NCI-H2227 (cell line): Measurements from ENCODE around the gene SPDYE5.
"Not testable (repeated sequence)": the region's sequence is repeated elsewhere in the genome, so short reads cannot be mapped to it uniquely, and the experiment has no call there.

Experiments used
- DNase-seq: peaks from one replicate; lab custom pipeline; 2025; ENCODE audit not compliant: unreplicated experiment; lab: John Stamatoyannopoulos, UW

The SPDYE5 gene

DNA sequence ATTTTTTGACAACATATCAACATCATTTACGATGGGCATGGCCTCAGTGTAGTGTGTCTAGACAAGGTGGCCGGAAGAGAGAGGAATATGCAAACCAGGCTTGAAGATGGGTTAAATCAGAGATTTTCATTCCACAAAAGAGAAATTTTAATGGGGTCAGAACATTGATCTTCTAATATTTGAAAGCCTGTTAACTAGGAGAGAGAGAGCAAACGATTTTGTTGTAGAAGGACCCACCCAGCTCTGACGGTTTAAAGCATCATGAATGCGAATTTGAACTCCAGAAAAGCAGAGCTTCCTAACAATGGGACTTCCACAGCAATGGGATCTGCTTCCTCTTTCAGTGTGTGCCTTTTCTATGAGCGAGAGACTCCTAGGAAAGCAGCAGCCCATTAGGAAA lies at the start of gene SPDYE5:
Gene SPDYE5, plus strand, starts transcription at position 301 of the 400 bp plus-strand sequence. CDS start 1,728 bp downstream, outside the sequence.
- DNase-seq: not testable (repeated sequence)

DNA sequence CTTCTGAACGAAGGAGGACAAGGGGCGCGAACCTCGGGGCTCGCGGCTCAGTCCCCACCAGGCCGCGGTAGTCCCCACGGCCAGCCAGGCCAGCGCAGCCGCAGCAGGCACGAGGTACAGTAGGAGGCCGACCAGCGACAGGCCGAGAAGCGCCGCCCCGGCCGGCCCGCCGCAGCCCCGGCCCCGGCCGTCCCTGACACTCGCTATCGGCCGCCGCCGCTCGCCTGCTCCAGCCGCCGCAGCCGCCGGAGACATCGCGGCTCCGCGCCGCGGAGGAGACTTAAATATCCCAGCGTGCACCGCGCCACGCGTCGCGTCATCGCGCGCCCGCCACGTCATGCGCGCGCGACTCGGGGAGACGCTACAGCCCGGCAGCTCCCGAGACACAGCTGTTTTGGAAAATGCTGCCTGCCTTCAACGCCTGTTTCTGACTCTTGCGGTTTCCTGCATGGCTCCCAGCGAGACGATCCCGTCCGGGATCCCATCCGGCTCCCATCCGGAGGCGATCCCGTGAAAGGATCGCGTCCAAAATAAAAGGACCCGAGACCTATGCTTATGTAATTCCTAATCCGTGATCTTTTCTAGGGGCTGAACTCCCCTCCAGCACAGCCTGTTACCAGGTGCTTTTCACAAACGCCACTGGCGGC lies 49.5 kb upstream of the SPDYE5 start:
- DNase-seq: peak; percentile 15

- not testable (repeated sequence) for DNase-seq
Measured at GRCh38 chr7:75449946-75450345, 42.2 kb upstream of the SPDYE5 start.

DNA sequence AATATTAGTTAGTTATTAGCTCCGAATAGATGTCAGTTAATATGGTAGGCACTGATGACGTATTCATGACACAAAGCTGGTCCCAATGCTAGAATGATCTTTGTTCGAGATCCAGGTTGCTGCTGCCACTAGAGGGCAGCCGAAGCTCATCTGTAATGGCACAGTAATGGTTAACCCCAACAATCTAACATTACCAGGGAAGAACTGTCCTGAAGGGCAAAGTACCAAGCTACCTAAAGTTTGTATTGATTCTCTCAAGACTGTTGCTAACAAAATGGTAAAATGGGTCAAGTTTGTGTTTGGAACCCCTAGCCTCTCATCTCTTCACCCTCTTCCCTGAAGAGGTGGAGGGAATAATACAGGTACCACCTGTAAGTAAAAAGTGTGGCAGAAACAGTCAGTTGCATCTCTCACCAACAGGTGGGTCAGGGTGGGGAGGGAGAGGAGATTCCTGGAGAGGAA lies 39.6 kb upstream of the SPDYE5 start:
- not testable (repeated sequence) for DNase-seq

DNA sequence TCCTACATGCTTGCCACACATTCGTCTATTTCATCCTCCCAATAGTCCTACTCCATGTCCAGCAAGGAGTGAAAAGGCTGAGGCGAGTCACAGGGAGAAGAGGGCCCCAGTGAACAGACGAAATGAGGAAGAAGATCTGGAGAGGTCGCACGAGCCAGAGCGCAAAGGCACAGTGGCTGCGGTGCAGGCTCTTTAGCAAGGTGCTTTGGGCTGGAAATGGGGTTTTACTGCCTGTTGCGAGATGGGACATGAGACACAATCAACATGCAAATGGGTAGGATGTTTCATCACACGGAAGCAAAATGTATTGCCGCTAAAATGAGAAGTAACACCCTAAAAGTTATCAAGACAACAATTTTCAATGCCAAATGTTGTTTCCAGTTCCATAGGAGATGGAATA lies 35.7 kb upstream of the SPDYE5 start:
- DNase-seq: not testable (repeated sequence)

DNA sequence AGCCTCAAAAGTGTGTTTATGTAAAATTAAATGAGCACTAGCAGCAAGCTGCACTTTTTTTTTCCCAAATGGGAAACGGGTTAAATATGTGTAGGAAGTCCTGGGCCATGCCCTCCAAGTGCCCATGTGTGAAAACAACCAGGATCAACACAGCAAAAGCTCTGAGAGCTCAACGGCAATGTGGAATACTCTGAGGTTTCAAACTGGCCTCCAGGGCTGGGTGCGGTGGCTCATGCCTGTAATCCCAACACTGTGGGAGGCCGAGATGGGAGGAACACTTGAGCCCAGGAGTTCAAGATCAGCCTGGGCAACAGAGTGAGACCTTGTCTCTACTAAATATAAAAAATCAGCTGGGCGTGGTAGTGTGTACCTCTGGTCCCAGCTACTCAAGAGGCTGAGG lies 34.1 kb upstream of the SPDYE5 start:
- not testable (repeated sequence) for DNase-seq

GRCh38 chr7:75460541-75460940 lies 31.6 kb upstream of the SPDYE5 start:
- DNase-seq: not testable (repeated sequence)

DNA sequence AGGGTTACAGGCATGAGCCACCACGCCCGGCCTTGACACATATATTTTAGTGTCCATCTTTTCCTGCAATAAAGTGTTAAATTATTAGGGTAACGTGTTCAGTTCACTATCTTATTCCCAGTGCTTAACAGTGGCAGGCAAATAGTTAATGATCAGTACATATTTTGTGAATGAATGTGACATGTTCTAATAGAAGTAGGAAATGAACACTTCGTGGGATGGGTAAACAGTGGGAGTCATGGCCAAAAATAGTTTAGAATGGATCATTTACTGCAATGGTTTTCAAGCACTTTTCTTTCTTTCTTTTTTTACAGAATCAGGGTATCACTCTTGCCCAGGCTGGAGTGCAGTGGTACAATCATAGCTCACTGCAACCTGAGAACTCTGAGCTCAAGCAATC lies 22.0 kb upstream of the SPDYE5 start:
- DNase-seq: not testable (repeated sequence)

DNA sequence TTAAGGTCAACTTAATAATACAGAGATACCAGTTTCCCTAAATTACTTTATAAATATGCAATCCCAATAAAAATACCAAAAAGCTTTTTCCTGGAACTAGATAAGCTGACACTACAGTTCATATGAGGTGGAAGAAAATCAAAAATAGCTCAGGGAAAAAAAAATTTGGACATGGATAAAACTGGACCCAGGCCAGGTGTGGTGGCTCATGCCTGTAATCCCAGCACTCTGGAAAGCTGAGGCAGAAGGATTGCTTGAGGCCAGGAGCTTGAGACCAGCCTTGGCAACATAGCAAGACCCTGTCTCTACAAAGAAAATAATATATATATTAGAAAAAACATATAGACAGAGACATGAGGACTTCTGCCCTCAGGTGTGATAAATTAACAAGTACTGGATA lies 14.7 kb upstream of the SPDYE5 start:
- DNase-seq: not testable (repeated sequence)

- DNase-seq: not testable (repeated sequence)
Measured at GRCh38 chr7:75480313-75480712, 11.8 kb upstream of the SPDYE5 start.

DNA sequence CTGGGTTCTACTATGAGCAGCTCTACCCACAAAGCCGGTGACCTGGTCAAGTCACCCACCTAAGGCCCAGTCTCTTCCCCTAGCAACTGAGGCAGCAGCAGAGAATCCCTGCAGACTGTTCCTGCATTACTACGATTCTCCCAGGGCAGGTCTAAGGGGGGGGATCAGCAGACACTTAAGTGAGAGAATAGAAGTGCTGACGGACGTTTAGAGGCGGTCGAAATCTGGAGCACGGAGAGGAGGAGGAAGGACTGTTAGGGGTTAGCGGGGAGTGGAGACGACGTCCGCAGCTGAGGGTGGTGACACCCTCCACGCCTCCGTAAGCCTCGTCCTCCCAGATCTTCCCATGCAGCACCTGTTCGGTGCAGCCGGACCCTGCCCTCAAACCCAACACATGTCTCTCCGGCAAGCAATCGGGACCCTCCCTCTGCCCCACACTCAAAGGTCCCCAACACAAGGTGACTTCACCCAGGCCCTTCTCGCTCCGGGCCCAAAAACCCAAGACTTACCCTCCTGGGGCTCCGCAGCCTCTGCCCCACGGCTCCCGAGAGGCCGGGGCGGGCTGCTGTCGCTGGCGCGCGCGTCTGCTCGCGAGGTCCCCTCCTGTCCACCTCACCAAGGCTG lies 6.7 kb upstream of the SPDYE5 start:
- DNase-seq: not testable (repeated sequence)

GRCh38 chr7:75485979-75486643 lies 6.0 kb upstream of the SPDYE5 start, which contains the start of gene POM121C:
POM121C (minus strand) TSS chr7:75486299; CDS start chr7:75441496, 44,803 bp downstream.
- peak; percentile 91 for DNase-seq

DNA sequence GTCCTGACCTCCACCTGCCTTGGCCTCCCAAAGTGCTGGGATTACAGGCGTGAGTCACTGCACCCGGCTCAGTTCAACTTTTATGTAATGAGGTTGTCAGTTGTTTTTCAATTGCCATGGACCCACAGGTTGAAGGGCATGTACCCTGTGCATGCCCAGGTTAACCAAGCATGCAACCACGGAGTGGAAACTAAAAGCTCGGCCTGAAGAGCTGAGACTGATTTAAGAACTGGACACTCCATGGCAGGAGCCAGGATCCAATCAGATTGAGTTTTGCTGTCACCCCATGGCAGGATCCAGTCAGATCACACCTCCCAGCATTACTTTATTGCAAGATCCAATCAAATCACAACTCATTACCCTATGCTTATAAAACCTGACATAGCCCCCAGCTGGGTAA lies 16.9 kb downstream of the SPDYE5 start:
- DNase-seq: not testable (repeated sequence)

- DNase-seq: not testable (repeated sequence)
Measured at GRCh38 chr7:75518842-75519241, 26.7 kb downstream of the SPDYE5 start.

DNA sequence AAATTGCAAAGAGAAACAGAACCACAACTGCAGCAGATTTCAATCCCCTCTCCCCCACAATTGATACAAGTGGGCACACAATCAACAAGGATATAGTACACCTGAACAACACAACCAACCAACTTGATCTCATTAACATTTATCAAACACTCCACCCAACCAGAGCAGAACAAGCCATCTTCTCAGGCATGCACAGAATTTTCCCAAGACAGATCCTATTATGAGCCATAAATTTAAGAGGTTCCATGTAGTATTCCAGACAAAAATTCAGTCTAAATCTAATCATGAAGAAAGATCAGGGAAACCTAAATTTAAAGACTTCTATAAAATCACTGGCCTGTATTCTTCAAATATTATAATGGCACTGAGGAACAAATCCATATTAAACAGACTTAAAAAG lies 29.6 kb downstream of the SPDYE5 start:
- DNase-seq: not testable (repeated sequence)

DNA sequence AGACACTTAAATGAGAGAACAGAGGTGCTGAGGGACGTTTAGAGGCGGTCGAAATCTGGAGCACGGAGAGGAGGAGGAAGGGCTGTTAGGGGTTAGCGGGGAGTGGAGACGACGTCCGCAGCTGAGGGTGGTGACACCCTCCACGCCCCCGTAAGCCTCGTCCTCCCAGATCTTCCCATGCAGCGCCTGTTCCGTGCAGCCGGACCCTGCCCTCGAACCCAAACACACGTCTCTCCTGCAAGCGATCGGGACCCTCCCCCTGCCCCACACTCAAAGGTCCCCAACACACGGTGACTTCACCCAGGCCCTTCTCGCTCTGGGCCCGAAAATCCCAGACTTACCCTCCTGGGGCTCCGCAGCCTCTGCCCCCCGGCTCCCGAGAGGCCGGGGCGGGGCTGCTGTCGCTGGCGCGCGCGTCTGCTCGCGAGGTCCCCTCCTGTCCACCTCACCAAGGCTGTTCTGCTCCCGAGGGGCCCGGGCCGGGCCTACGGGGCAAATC lies 35.2 kb downstream of the SPDYE5 start:
- not testable (repeated sequence) for DNase-seq

- DNase-seq: no peak
Measured at GRCh38 chr7:75531359-75531821, 39.3 kb downstream of the SPDYE5 start.

- no peak for DNase-seq
Measured at GRCh38 chr7:75532639-75533038, 40.5 kb downstream of the SPDYE5 start.

GRCh38 chr7:75533926-75534325 lies 41.8 kb downstream of the SPDYE5 start:
- no peak for DNase-seq

GRCh38 chr7:75534727-75535307 lies 42.7 kb downstream of the SPDYE5 start:
- no peak for DNase-seq

DNA sequence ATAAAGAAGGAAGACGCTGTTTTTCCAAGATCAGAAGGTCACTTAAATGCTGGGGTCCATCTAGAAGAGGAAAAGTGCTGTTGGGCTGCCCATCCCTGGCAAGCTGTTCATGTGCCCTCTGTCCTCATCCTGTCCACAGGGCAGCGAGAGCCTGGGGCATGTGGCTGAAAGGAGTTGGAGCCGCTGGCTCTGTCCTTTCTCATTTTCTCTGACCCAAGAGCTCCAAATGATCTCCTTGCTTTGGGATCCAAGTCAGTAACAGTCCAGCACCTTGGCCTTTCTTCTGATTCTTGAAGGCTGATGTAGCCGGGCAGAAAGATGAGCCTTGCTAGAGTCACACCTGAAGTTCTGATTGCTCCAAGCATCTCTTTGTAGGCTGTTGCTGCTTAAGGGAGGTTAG lies 44.4 kb downstream of the SPDYE5 start:
- DNase-seq: no peak
